Liver (tissue), 9 donors: ENCODE data around the gene ZNF618. TPM values are rescaled to one million over a fixed set of nuclear protein-coding genes. Genes with fewer than 3 reads are reported as not detected.
A peak's percentile ranks its signal among the peaks of the same experiment; 100 is the strongest.

Experiments
- DNase-seq: peaks from one replicate; pipeline ENCODE4 v3.0.0-alpha.2; 2017; ENCODE audit warnings: low spot score
- H3K27ac ChIP-seq, 2 donors: one replicate each; pipeline ENCODE4 v1.7.0; 2013; ENCODE audit warnings: inconsistent platforms in 2 of 2, low read length in 2 of 2, control low read depth in 1 of 2, low read depth in 1 of 2, mild to moderate bottlenecking in 1 of 2
- H3K27me3 ChIP-seq, 4 donors: one replicate each; pipeline versions ENCODE4 v1.6.1 to v1.7.0; 2013; ENCODE audit warnings: low read length in 3 of 4, inconsistent platforms in 1 of 4, mild to moderate bottlenecking in 1 of 4, moderate library complexity in 1 of 4; ENCODE audit not compliant: control insufficient read depth in 4 of 4, insufficient read depth in 4 of 4
- H3K36me3 ChIP-seq, 4 donors: one replicate each; pipeline versions ENCODE4 v1.6.1 to v1.7.0; 2013; ENCODE audit warnings: low read length in 3 of 4, mild to moderate bottlenecking in 3 of 4, low read depth in 1 of 4, moderate library complexity in 1 of 4; ENCODE audit not compliant: control insufficient read depth in 4 of 4, insufficient read depth in 3 of 4
- H3K4me1 ChIP-seq, 4 donors: one replicate each; pipeline versions ENCODE4 v1.6.1 to v1.7.0; 2013; ENCODE audit warnings: low read length in 3 of 4, mild to moderate bottlenecking in 3 of 4, moderate library complexity in 1 of 4; ENCODE audit not compliant: control insufficient read depth in 4 of 4, insufficient read depth in 4 of 4
- H3K4me3 ChIP-seq, 3 donors: one replicate each; pipeline versions ENCODE4 v1.6.1 to v1.7.0; 2013; ENCODE audit warnings: low read length in 3 of 3, control low read depth in 1 of 3, low read depth in 1 of 3, mild to moderate bottlenecking in 1 of 3
- H3K9ac ChIP-seq, 2 donors: one replicate each; pipeline ENCODE4 v1.7.0; 2013; ENCODE audit warnings: low read length in 2 of 2, mild to moderate bottlenecking in 2 of 2, moderate library complexity in 2 of 2, control low read depth in 1 of 2, low read depth in 1 of 2
- H3K9me3 ChIP-seq, 4 donors: one replicate each; pipeline versions ENCODE4 v1.6.1 to v1.7.0; 2013; ENCODE audit warnings: low read length in 3 of 4; ENCODE audit not compliant: control insufficient read depth in 4 of 4
- EGR1 ChIP-seq, 2 donors: IDR thresholded peaks; 2 replicates each; pipeline ENCODE4 v1.6.1; 2016 to 2018; ENCODE audit warnings: antibody characterized with exemption in 2 of 2, low read depth in 2 of 2
- FOXA1 ChIP-seq: IDR thresholded peaks from 2 replicates; pipeline ENCODE4 v1.6.1; 2016; ENCODE audit warnings: antibody characterized with exemption
- FOXA2 ChIP-seq: IDR thresholded peaks from 2 replicates; pipeline ENCODE4 v1.6.1; 2016; ENCODE audit warnings: antibody characterized with exemption
- GABPA ChIP-seq, 2 donors: IDR thresholded peaks in 1 of 2; conservative IDR thresholded peaks in 1 of 2; 2 replicates each; pipeline ENCODE4 v1.6.1; 2016; ENCODE audit warnings: antibody characterized with exemption in 2 of 2, mild to moderate bottlenecking in 1 of 2, moderate library complexity in 1 of 2
- HNF4A ChIP-seq, 2 donors: conservative IDR thresholded peaks; 2 replicates each; pipeline ENCODE4 v1.6.1; 2016; ENCODE audit warnings: antibody characterized with exemption in 2 of 2, mild to moderate bottlenecking in 2 of 2
- HNF4G ChIP-seq: IDR thresholded peaks from 2 replicates; pipeline ENCODE4 v1.6.1; 2016; ENCODE audit warnings: antibody characterized with exemption
- JUND ChIP-seq, 2 donors: IDR thresholded peaks; 2 replicates each; pipeline ENCODE4 v1.6.1; 2016; ENCODE audit warnings: antibody characterized with exemption in 2 of 2
- NR2F2 ChIP-seq: IDR thresholded peaks from 2 replicates; pipeline ENCODE4 v1.6.1; 2016; ENCODE audit warnings: antibody characterized with exemption
- RAD21 ChIP-seq, 2 donors: IDR thresholded peaks; 2 replicates each; pipeline ENCODE4 v1.6.1; 2016; ENCODE audit warnings: antibody characterized with exemption in 2 of 2, mild to moderate bottlenecking in 2 of 2
- RXRA ChIP-seq, 2 donors: IDR thresholded peaks; 2 replicates each; pipeline ENCODE4 v1.6.1; 2017 to 2018; ENCODE audit warnings: antibody characterized with exemption in 2 of 2, mild to moderate bottlenecking in 1 of 2
- SP1 ChIP-seq: IDR thresholded peaks from 2 replicates; pipeline ENCODE4 v1.6.1; 2018; ENCODE audit warnings: antibody characterized with exemption, mild to moderate bottlenecking
- TAF1 ChIP-seq: conservative IDR thresholded peaks from 2 replicates; pipeline ENCODE4 v1.6.1; 2016; ENCODE audit warnings: antibody characterized with exemption, mild to moderate bottlenecking
- YY1 ChIP-seq: IDR thresholded peaks from 2 replicates; pipeline ENCODE4 v1.6.1; 2016; ENCODE audit warnings: antibody characterized with exemption, mild to moderate bottlenecking
- WGBS: extraction: QIAGEN DNeasy Blood & Tissue Kit; methylation state at CpG from one replicate; pipeline ENCODE4 v1.1.7; 2013; 5-methylcytosine and 5-hydroxymethylcytosine counted together
- polyA plus RNA-seq, 2 donors: library from polyadenylated mRNA; stranded (reverse) in 1 of 2; unstranded in 1 of 2; fragments of 200-250 nt in 1 of 2; fragments of >200 nt in 1 of 2; fragmentation: Nextera tagmentation in 1 of 2; extraction: Ambion mirVana in 1 of 2; gene quantifications; one replicate each; pipeline versions ENCODE4 v1.2.1 to v1.2.3, GENCODE V29; 2013 to 2015
- total RNA-seq, 2 donors: library from RNA; depleted of rRNA; stranded (reverse); fragments of >200 nt; gene quantifications; one replicate each; pipeline ENCODE4 v1.2.3, GENCODE V29; 2014
- TF ChIP-seq, protein P1 (sequence below): IDR thresholded peaks from 2 replicates; pipeline ENCODE4 v1.6.1; 2016; ENCODE audit warnings: antibody characterized with exemption, mild to moderate bottlenecking
- TF ChIP-seq, protein P2 (sequence below): IDR thresholded peaks from 2 replicates; pipeline ENCODE4 v1.6.1; 2016; ENCODE audit warnings: antibody characterized with exemption
- TF ChIP-seq, protein P3 (sequence below): IDR thresholded peaks from 2 replicates; pipeline ENCODE4 v1.6.1; 2016; ENCODE audit warnings: antibody characterized with exemption
- TF ChIP-seq, protein P4 (sequence below): IDR thresholded peaks from 2 replicates; pipeline ENCODE4 v1.6.1; 2016; ENCODE audit warnings: antibody characterized with exemption
- TF ChIP-seq, protein P5 (sequence below): fragments of 150-350 bp; IDR thresholded peaks from 2 replicates; pipeline ENCODE4 v1.5.1; 2017; ENCODE audit warnings: improper control_type of control experiment, low read depth, low read length; ENCODE audit not compliant: missing input control
- donor health status: healthy.
- donor health status: healthy.
- donor health status: healthy.
- donor health status: healthy.
- donor health status: healthy.

The ZNF618 gene
- total and polyA plus RNA-seq, 4 donors = 2.2 to 6.5 (median 3.7) TPM

DNA sequence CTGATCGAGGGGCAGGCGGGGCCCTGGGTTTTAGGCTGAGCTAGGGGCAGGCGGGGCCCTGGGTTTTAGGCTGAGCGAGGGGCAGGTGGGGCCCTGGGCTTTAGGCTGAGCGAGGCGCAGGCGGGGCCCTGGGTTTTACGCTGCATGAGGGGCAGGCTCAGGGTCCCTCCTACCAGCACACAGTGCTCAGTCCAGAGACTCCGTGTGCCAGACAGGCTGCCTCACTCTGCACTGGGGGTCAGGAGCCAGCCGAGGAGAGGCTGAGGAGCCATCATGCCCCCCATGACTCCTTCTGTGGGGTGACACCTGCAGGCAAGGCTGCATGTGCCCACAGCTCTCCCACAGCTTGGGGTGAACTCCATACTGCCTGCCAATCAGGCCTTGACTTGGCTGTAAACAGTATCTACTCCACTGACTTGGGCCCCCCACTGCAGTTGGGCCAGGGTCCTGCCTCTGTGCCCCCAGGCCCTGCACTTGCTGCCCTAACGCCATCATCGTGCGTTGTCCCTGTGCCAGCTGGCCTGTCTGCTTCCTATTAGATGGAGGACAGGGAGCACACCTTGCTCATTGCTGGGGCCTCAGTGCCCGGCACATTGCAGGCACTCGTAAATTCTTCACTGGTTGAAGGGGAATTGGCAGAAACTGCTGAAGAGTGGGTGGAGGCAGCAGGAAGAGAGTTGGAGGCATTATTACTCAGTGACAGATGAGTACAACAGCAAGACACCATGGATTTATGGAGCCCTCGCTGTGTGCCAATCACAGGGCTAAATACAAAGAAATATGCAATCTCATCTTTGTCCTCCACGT is 123.3 kb downstream of the ZNF618 start:
- TF ChIP-seq EGR1 (IDR thresholded peaks at IDR 0.05; ENCODE audit: low read depth in 2 of 2) = no peak
- no peak for TF ChIP-seq FOXA1
- TF ChIP-seq, protein P1, sequence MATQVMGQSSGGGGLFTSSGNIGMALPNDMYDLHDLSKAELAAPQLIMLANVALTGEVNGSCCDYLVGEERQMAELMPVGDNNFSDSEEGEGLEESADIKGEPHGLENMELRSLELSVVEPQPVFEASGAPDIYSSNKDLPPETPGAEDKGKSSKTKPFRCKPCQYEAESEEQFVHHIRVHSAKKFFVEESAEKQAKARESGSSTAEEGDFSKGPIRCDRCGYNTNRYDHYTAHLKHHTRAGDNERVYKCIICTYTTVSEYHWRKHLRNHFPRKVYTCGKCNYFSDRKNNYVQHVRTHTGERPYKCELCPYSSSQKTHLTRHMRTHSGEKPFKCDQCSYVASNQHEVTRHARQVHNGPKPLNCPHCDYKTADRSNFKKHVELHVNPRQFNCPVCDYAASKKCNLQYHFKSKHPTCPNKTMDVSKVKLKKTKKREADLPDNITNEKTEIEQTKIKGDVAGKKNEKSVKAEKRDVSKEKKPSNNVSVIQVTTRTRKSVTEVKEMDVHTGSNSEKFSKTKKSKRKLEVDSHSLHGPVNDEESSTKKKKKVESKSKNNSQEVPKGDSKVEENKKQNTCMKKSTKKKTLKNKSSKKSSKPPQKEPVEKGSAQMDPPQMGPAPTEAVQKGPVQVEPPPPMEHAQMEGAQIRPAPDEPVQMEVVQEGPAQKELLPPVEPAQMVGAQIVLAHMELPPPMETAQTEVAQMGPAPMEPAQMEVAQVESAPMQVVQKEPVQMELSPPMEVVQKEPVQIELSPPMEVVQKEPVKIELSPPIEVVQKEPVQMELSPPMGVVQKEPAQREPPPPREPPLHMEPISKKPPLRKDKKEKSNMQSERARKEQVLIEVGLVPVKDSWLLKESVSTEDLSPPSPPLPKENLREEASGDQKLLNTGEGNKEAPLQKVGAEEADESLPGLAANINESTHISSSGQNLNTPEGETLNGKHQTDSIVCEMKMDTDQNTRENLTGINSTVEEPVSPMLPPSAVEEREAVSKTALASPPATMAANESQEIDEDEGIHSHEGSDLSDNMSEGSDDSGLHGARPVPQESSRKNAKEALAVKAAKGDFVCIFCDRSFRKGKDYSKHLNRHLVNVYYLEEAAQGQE = no peak
- no peak for TF ChIP-seq HNF4G
- no peak for TF ChIP-seq TAF1
- TF ChIP-seq RXRA (IDR thresholded peaks at IDR 0.05) = no peak
- TF ChIP-seq NR2F2 = no peak
- TF ChIP-seq, protein P2, sequence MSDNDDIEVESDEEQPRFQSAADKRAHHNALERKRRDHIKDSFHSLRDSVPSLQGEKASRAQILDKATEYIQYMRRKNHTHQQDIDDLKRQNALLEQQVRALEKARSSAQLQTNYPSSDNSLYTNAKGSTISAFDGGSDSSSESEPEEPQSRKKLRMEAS = no peak
- TF ChIP-seq SP1 = no peak
- no peak for TF ChIP-seq JUND (IDR thresholded peaks at IDR 0.05)
- TF ChIP-seq, protein P3, sequence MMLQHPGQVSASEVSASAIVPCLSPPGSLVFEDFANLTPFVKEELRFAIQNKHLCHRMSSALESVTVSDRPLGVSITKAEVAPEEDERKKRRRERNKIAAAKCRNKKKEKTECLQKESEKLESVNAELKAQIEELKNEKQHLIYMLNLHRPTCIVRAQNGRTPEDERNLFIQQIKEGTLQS = no peak
- no peak for TF ChIP-seq HNF4A (conservative IDR thresholded peaks at IDR 0.05)
- TF ChIP-seq FOXA2 = no peak
- TF ChIP-seq RAD21 (IDR thresholded peaks at IDR 0.05) = no peak
- no peak for TF ChIP-seq GABPA (IDR thresholded peaks at IDR 0.05 in 1 of 2, conservative IDR thresholded peaks at IDR 0.05 in 1 of 2)
- TF ChIP-seq YY1 = no peak
- peaks cover 5 to 18% (median 11%) of the 10 kb centered on the region in 4 donors for H3K4me1 ChIP-seq
- no peak overlapping the region for H3K9ac ChIP-seq
- no peak overlapping the region for H3K27ac ChIP-seq
- WGBS = 95% methylated on average over 17 of the region's 17 CpGs
- H3K9me3 ChIP-seq = no peaks in the 10 kb centered on the region
- peak; percentile 26 for DNase-seq
- no peak overlapping the region for H3K4me3 ChIP-seq
- H3K36me3 ChIP-seq = peaks cover 0 to 21% (median 1%) of the 10 kb centered on the region in 4 donors
- H3K27me3 ChIP-seq = no peaks in the 10 kb centered on the region

DNA sequence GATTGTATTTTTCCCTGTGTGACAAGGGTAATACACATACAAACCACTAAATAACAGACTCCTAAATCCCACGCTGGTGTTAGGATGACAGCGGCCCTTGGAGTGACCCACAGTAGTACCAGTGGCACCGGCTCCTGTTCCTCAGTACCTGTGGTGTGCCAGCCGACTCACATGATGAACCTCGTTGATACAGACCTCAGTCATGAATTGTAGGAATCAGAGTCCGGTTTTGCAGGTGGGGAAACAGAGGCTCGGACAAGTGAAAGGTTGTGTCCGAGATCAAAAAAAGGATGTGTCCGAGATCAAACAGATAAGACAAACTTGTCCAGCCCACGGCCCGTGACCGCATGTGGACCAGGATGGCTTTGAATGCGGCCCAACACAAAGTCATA is 124.0 kb downstream of the ZNF618 start:
- 93% methylated on average over 13 of the region's 13 CpGs for WGBS
- DNase-seq = peak; percentile 21
- no peaks in the 10 kb centered on the region for H3K27me3 ChIP-seq
- H3K9ac ChIP-seq = no peak overlapping the region
- no peaks in the 10 kb centered on the region for H3K9me3 ChIP-seq
- no peak overlapping the region for H3K4me3 ChIP-seq
- peaks cover 0 to 24% (median 1%) of the 10 kb centered on the region in 4 donors for H3K36me3 ChIP-seq
- peaks cover 5 to 13% (median 8%) of the 10 kb centered on the region in 4 donors for H3K4me1 ChIP-seq
- no peak overlapping the region for H3K27ac ChIP-seq
- TF ChIP-seq, protein P1 = no peak
- TF ChIP-seq HNF4G (no peak), EGR1 (IDR thresholded peaks at IDR 0.05; ENCODE audit: low read depth in 2 of 2) (no peak), RAD21 (IDR thresholded peaks at IDR 0.05) (no peak), FOXA2 (no peak), NR2F2 (no peak), TAF1 (no peak), SP1 (no peak), RXRA (IDR thresholded peaks at IDR 0.05) (no peak), FOXA1 (no peak), JUND (IDR thresholded peaks at IDR 0.05) (no peak), GABPA (IDR thresholded peaks at IDR 0.05 in 1 of 2, conservative IDR thresholded peaks at IDR 0.05 in 1 of 2) (no peak)
- TF ChIP-seq, protein P4, sequence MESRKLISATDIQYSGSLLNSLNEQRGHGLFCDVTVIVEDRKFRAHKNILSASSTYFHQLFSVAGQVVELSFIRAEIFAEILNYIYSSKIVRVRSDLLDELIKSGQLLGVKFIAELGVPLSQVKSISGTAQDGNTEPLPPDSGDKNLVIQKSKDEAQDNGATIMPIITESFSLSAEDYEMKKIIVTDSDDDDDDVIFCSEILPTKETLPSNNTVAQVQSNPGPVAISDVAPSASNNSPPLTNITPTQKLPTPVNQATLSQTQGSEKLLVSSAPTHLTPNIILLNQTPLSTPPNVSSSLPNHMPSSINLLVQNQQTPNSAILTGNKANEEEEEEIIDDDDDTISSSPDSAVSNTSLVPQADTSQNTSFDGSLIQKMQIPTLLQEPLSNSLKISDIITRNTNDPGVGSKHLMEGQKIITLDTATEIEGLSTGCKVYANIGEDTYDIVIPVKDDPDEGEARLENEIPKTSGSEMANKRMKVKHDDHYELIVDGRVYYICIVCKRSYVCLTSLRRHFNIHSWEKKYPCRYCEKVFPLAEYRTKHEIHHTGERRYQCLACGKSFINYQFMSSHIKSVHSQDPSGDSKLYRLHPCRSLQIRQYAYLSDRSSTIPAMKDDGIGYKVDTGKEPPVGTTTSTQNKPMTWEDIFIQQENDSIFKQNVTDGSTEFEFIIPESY = no peak
- TF ChIP-seq, protein P3 = no peak
- TF ChIP-seq, protein P5, sequence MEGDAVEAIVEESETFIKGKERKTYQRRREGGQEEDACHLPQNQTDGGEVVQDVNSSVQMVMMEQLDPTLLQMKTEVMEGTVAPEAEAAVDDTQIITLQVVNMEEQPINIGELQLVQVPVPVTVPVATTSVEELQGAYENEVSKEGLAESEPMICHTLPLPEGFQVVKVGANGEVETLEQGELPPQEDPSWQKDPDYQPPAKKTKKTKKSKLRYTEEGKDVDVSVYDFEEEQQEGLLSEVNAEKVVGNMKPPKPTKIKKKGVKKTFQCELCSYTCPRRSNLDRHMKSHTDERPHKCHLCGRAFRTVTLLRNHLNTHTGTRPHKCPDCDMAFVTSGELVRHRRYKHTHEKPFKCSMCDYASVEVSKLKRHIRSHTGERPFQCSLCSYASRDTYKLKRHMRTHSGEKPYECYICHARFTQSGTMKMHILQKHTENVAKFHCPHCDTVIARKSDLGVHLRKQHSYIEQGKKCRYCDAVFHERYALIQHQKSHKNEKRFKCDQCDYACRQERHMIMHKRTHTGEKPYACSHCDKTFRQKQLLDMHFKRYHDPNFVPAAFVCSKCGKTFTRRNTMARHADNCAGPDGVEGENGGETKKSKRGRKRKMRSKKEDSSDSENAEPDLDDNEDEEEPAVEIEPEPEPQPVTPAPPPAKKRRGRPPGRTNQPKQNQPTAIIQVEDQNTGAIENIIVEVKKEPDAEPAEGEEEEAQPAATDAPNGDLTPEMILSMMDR = no peak
